Activated naive CD4-positive, alpha-beta T cell treated with anti-CD3 and anti-CD28 coated beads for 36 hours (primary cell): Measurements from ENCODE around the gene LMAN2. TPM values are rescaled to one million over a fixed set of nuclear protein-coding genes. Genes with fewer than 3 reads are reported as not detected.

Experiments
- CTCF ChIA-PET: fragments of 350-600 bp; sonication (Branson Sonifier 250); formaldehyde crosslinking; loops from one replicate; lab custom pipeline; 2021; ENCODE audit warnings: antibody characterized with exemption; lab: Charles Lee
- DNase-seq: peaks from one replicate; pipeline ENCODE4 v3.0.0-alpha.2; 2020
- H3K27ac Mint-ChIP-seq: one replicate; pipeline ENCODE4 v1.8.0; 2021; ENCODE audit warnings: mild to moderate bottlenecking, mixed read lengths
- H3K27me3 Mint-ChIP-seq: one replicate; pipeline ENCODE4 v1.8.0; 2021; ENCODE audit warnings: low read depth, mixed read lengths
- H3K36me3 Mint-ChIP-seq: one replicate; pipeline ENCODE4 v1.8.0; 2021; ENCODE audit warnings: low read depth, mixed read lengths
- H3K4me1 Mint-ChIP-seq: one replicate; pipeline ENCODE4 v1.8.0; 2021; ENCODE audit warnings: low read depth, mixed read lengths
- H3K4me3 Mint-ChIP-seq: one replicate; pipeline ENCODE4 v1.8.0; 2021; ENCODE audit warnings: mild to moderate bottlenecking, moderate library complexity, mixed read lengths
- H3K9me3 Mint-ChIP-seq: one replicate; pipeline ENCODE4 v1.8.0; 2021; ENCODE audit warnings: mixed read lengths
- intact Hi-C: fragments of 100-400 bp; cut with micrococcal nuclease; formaldehyde crosslinking; loops from one replicate; pipeline ENCODE4 v1.15.1; 2023
- total RNA-seq, 2 experiments: library from RNA; stranded (reverse); gene quantifications; one replicate each; pipeline ENCODE4 v1.2.3, GENCODE V29; 2021

LMAN2 gene
- 10 to 100 TPM; 82.2 to 83.9 TPM for total RNA-seq

GRCh38 chr5:177351392-177352329, at the start of gene LMAN2:
Gene LMAN2, minus strand, starts transcription at chr5:177351668. Its CDS starts 21 bp downstream, at chr5:177351647.
- CTCF ChIA-PET, result interaction anchor here (0.7 to 1.9 kb wide), 13 partner anchors 10 to 606 kb away, joined by 3 to 8 read pairs (median 3); no protein-coding TSS in a partner anchor
- Mint-ChIP-seq H3K4me1 (peaks cover 43% of the 10 kb centered on the region), H3K9me3 (peaks cover 7% of the 10 kb centered on the region), H3K27me3 (no peaks in the 10 kb centered on the region), H3K36me3 (peaks cover 2% of the 10 kb centered on the region), H3K4me3 (peak within 1 kb of the TSS; percentile 95), H3K27ac (peak within 1 kb of the TSS; percentile 100)
- intact Hi-C loops, result loop anchor here (1.0 to 5.0 kb wide), 5 partner anchors 12 to 75 kb away; partner anchors contain the start of gene GRK6
- DNase-seq, result peak; percentile 96

- Mint-ChIP-seq H3K4me1 (peaks cover 19% of the 10 kb centered on the region), H3K4me3 (no peak within 1 kb of the TSS), H3K36me3 (no peaks in the 10 kb centered on the region), H3K27me3 (peaks cover 15% of the 10 kb centered on the region), H3K9me3 (no peaks in the 10 kb centered on the region), H3K27ac (no peak within 1 kb of the TSS)
- CTCF ChIA-PET, result interaction anchor here (5.0 to 9.9 kb wide), 3 partner anchors 9 to 91 kb away, joined by 28 to 161 read pairs (median 138); no protein-coding TSS in a partner anchor
- intact Hi-C loops, result no loop called here
- DNase-seq, result no peak
Measured at GRCh38 chr5:177399997-177400868, 48.8 kb upstream of the LMAN2 start, which contains the start of gene PFN3. Gene PFN3, minus strand, starts transcription at chr5:177400661. Its CDS starts 85 bp downstream, at chr5:177400576.

- H3K27me3 Mint-ChIP-seq, result peaks cover 12% of the 10 kb centered on the region
- no peak overlapping the region for H3K27ac Mint-ChIP-seq
- H3K4me1 Mint-ChIP-seq, result peaks cover 11% of the 10 kb centered on the region
- DNase-seq, result no peak
- no peaks in the 10 kb centered on the region for H3K36me3 Mint-ChIP-seq
- intact Hi-C loops, result no loop called here
- CTCF ChIA-PET, result interaction anchor here (0.6 to 1.3 kb wide), 4 partner anchors 16 to 127 kb away, joined by 3 to 5 read pairs (median 3); no protein-coding TSS in a partner anchor
- no peaks in the 10 kb centered on the region for H3K9me3 Mint-ChIP-seq
- no peak overlapping the region for H3K4me3 Mint-ChIP-seq
Measured at GRCh38 chr5:177397875-177398390, 46.5 kb upstream of the LMAN2 start.

GRCh38 chr5:177396807-177397206, 45.3 kb upstream of the LMAN2 start:
- CTCF ChIA-PET, result interaction anchor here (0.9 kb wide), 1 partner anchor 88 kb away, joined by 5 read pairs; no protein-coding TSS in a partner anchor
- Mint-ChIP-seq H3K9me3 (no peaks in the 10 kb centered on the region), H3K4me1 (no peaks in the 10 kb centered on the region), H3K27ac (no peak overlapping the region), H3K27me3 (peaks cover 6% of the 10 kb centered on the region), H3K4me3 (no peak overlapping the region), H3K36me3 (no peaks in the 10 kb centered on the region)
- intact Hi-C loops, result no loop called here
- DNase-seq, result no peak

- peaks cover 4% of the 10 kb centered on the region for H3K4me1 Mint-ChIP-seq
- H3K9me3 Mint-ChIP-seq, result no peaks in the 10 kb centered on the region
- H3K36me3 Mint-ChIP-seq, result no peaks in the 10 kb centered on the region
- intact Hi-C loops, result no loop called here
- CTCF ChIA-PET, result interaction anchor here (0.7 to 1.2 kb wide), 2 partner anchors 31 to 87 kb away, joined by 3 to 4 read pairs; no protein-coding TSS in a partner anchor
- no peak overlapping the region for H3K4me3 Mint-ChIP-seq
- no peak overlapping the region for H3K27ac Mint-ChIP-seq
- DNase-seq, result no peak
- H3K27me3 Mint-ChIP-seq, result no peaks in the 10 kb centered on the region
Measured at GRCh38 chr5:177396078-177396477, 44.6 kb upstream of the LMAN2 start.

GRCh38 chr5:177393990-177394389, 42.5 kb upstream of the LMAN2 start:
- Mint-ChIP-seq H3K4me1 (peaks cover 23% of the 10 kb centered on the region), H3K36me3 (no peaks in the 10 kb centered on the region), H3K27ac (no peak overlapping the region), H3K9me3 (no peaks in the 10 kb centered on the region), H3K27me3 (no peaks in the 10 kb centered on the region), H3K4me3 (no peak overlapping the region)
- DNase-seq, result no peak
- CTCF ChIA-PET, result interaction anchor here (5.3 to 6.8 kb wide), 3 partner anchors 9 to 107 kb away, joined by 72 to 138 read pairs (median 125); partner anchors contain the start of genes PDLIM7 and PFN3
- intact Hi-C loops, result no loop called here

- intact Hi-C loops, result no loop called here
Measured at GRCh38 chr5:177393206-177393765, 41.8 kb upstream of the LMAN2 start.

GRCh38 chr5:177392765-177393164, 41.3 kb upstream of the LMAN2 start:
- H3K36me3 Mint-ChIP-seq, result no peaks in the 10 kb centered on the region
- no peaks in the 10 kb centered on the region for H3K9me3 Mint-ChIP-seq
- H3K27ac Mint-ChIP-seq, result no peak overlapping the region
- intact Hi-C loops, result no loop called here
- no peak overlapping the region for H3K4me3 Mint-ChIP-seq
- DNase-seq, result no peak
- CTCF ChIA-PET, result interaction anchor here (0.9 to 6.8 kb wide), 10 partner anchors 10 to 108 kb away, joined by 3 to 138 read pairs (median 4); partner anchors contain the start of genes PDLIM7 and PFN3
- peaks cover 34% of the 10 kb centered on the region for H3K4me1 Mint-ChIP-seq
- H3K27me3 Mint-ChIP-seq, result no peaks in the 10 kb centered on the region

More at GRCh38 chr5:177393206-177393765, 41.8 kb upstream of the LMAN2 start:
- no peak overlapping the region for H3K27ac Mint-ChIP-seq
- no peak overlapping the region for H3K4me3 Mint-ChIP-seq
- CTCF ChIA-PET, result interaction anchor here (0.9 to 6.8 kb wide), 9 partner anchors 10 to 107 kb away, joined by 3 to 138 read pairs (median 4); partner anchors contain the start of genes PDLIM7 and PFN3
- no peaks in the 10 kb centered on the region for H3K27me3 Mint-ChIP-seq
- H3K9me3 Mint-ChIP-seq, result no peaks in the 10 kb centered on the region
- no peak for DNase-seq
- H3K4me1 Mint-ChIP-seq, result peaks cover 30% of the 10 kb centered on the region
- no peaks in the 10 kb centered on the region for H3K36me3 Mint-ChIP-seq

GRCh38 chr5:177390363-177391300, 39.2 kb upstream of the LMAN2 start:
- H3K4me1 Mint-ChIP-seq, result peaks cover 34% of the 10 kb centered on the region
- CTCF ChIA-PET, result interaction anchor here (0.6 to 6.8 kb wide), 45 partner anchors 8 to 670 kb away, joined by 3 to 138 read pairs (median 6); partner anchors contain the start of genes GRK6, PDLIM7, PFN3 and PRR7
- peak overlapping the region; percentile 10 for H3K4me3 Mint-ChIP-seq

More at GRCh38 chr5:177390363-177391300, 39.2 kb upstream of the LMAN2 start:
- no peaks in the 10 kb centered on the region for H3K36me3 Mint-ChIP-seq
- H3K27me3 Mint-ChIP-seq, result no peaks in the 10 kb centered on the region
- H3K27ac Mint-ChIP-seq, result peak overlapping the region; percentile 79
- intact Hi-C loops, result loop anchor here (1.0 to 2.0 kb wide), 7 partner anchors 12 to 111 kb away; partner anchors contain the start of gene PDLIM7
- peak; percentile 95 for DNase-seq
- no peaks in the 10 kb centered on the region for H3K9me3 Mint-ChIP-seq
